22Rv1 (cell line): ENCODE measurements around the gene PALD1.

Experiments
- CTCF ChIP-seq: fragments of 450-650 bp; IDR thresholded peaks from 2 replicates; pipeline ENCODE4 v1.5.1; 2017; ENCODE audit warnings: mild to moderate bottlenecking
- ZFX ChIP-seq: fragments of 450-650 bp; IDR thresholded peaks from 2 replicates; pipeline ENCODE4 v1.6.1; 2017; ENCODE audit warnings: antibody characterized with exemption, borderline replicate concordance

- TF ChIP-seq ZFX (no peak), CTCF (no peak)
These were observed 18.0 kb downstream of the PALD1 start for GRCh38 chr10:70496341-70497119.
